UCSD-AML1 (cell line): ENCODE data around the gene NCOR1.

Source experiments
- DNase-seq: peaks from one replicate; lab custom pipeline; 2025; ENCODE audit not compliant: unreplicated experiment; lab: John Stamatoyannopoulos, UW

Gene NCOR1

GRCh38 chr17:15981646-15982580 is 233.4 kb downstream of the NCOR1 start:
- no peak for DNase-seq

DNA sequence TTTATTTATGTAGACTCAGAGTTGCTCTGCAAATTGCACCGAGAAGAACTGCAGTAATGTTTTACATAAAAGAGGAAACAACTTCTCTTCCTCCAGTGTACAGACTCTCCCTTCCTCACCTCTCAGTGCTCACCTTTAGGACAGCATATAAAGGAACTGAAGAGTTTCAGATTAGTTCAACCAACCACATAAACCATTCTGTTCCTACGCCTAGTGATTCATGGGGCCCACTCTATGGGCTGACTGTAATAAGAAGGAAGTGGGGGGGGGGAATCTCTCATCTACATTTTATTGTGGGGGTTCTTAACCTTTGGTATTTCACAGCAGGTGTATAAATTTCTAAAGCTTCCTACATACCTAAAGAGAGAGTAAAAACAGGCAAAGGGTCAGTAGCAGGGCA is 234.1 kb downstream of the NCOR1 start:
- no peak for DNase-seq
